ENCODE measurements around the gene SAP30BP.

SAP30BP gene

DNA sequence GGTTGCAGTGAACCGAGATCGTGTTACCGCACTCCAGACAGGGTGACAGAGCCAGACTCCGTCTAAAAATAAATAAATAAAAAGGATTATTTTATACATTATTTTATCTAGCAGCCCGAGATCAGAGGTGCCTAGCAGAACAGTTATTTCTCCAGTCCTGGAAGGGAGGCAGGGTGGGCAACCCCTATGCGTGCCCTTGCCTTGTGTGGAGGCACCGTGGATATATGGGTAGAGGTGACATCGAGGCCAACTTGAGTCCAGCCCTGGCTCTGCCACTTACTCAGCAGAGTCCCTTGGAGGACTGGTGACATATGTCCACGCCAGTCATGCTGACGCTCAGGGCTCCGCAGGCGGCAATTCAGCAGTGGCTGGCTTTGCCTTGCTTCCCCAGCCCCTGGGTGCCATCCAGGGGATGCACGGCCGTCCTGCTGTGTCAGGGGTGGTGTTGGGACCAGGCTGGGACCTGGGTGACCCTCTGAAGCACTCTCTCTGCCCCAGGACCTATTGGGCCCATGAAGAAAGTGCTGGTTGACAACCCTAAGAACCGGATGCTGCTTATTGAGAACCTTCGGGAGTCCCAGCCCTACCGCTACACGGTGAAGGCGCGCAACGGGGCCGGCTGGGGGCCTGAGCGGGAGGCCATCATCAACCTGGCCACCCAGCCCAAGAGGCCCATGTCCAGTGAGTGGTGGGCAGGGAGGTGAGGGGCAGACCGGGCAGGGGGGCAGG, 84.7 kb downstream of the SAP30BP start:
- no peak for DNase-seq (ENCODE audit: low read depth)
- no peak for TF ChIP-seq CTCF (conservative IDR thresholded peaks at IDR 0.05; ENCODE audit: control insufficient read depth, insufficient read depth, low read depth, low read length)
- H3K4me3 ChIP-seq (ENCODE audit: control insufficient read depth, low read depth, low read length) = no peak overlapping the region

GRCh38 chr17:75752405-75752709, 85.2 kb downstream of the SAP30BP start:
- DNase-seq (ENCODE audit: low read depth) = no peak
- TF ChIP-seq CTCF (conservative IDR thresholded peaks at IDR 0.05; ENCODE audit: control insufficient read depth, insufficient read depth, low read depth, low read length) = no peak
- no peak overlapping the region for H3K4me3 ChIP-seq (ENCODE audit: control insufficient read depth, low read depth, low read length)

- DNase-seq (ENCODE audit: low read depth) = no peak
- TF ChIP-seq CTCF (conservative IDR thresholded peaks at IDR 0.05; ENCODE audit: control insufficient read depth, insufficient read depth, low read depth, low read length) = no peak
- no peak overlapping the region for H3K4me3 ChIP-seq (ENCODE audit: control insufficient read depth, low read depth, low read length)
These were observed 85.8 kb downstream of the SAP30BP start for GRCh38 chr17:75752802-75753513.

- no peak for TF ChIP-seq CTCF (conservative IDR thresholded peaks at IDR 0.05; ENCODE audit: control insufficient read depth, insufficient read depth, low read depth, low read length)
- peak overlapping the region; percentile 32 for H3K4me3 ChIP-seq (ENCODE audit: control insufficient read depth, low read depth, low read length)
- peak; percentile 47 for DNase-seq (ENCODE audit: low read depth)
These were observed 86.6 kb downstream of the SAP30BP start for GRCh38 chr17:75753514-75754377.

GRCh38 chr17:75754378-75755204, 87.5 kb downstream of the SAP30BP start:
- no peak overlapping the region for H3K4me3 ChIP-seq (ENCODE audit: control insufficient read depth, low read depth, low read length)
- DNase-seq (ENCODE audit: low read depth) = peak; percentile 17

More at GRCh38 chr17:75754378-75755204, 87.5 kb downstream of the SAP30BP start:
- no peak for TF ChIP-seq CTCF (conservative IDR thresholded peaks at IDR 0.05; ENCODE audit: control insufficient read depth, insufficient read depth, low read depth, low read length)

Measured in fibroblast of mammary gland (primary cell).